Measurements from ENCODE around the gene NPW. TPM values are rescaled to one million over a fixed set of nuclear protein-coding genes. Genes with fewer than 3 reads are reported as not detected.

Gene NPW
- total RNA-seq, 1 experiment from 2014 or later = 0.35 TPM

- DNase-seq (ENCODE audit: low read depth) = peak; percentile 98
Measured at GRCh38 chr16:2047330-2048115, 27.9 kb downstream of the NPW start, which contains the start of the genes NTHL1 and TSC2. TSS of gene NTHL1 (minus strand) at chr16:2047834. CDS start at chr16:2047823, 11 bp downstream. TSS of gene TSC2 (plus strand) at chr16:2047985. CDS start at chr16:2048616, 631 bp downstream.

GRCh38 chr16:2048116-2048543 is 28.5 kb downstream of the NPW start:
- no peak for DNase-seq (ENCODE audit: low read depth)

- DNase-seq (ENCODE audit: low read depth) = no peak
Measured at GRCh38 chr16:2053211-2053610, 33.6 kb downstream of the NPW start.

GRCh38 chr16:2053897-2054296 is 34.3 kb downstream of the NPW start:
- no peak for DNase-seq (ENCODE audit: low read depth)

GRCh38 chr16:2054543-2055245 is 35.1 kb downstream of the NPW start:
- DNase-seq (ENCODE audit: low read depth) = no peak

- no peak for DNase-seq (ENCODE audit: low read depth)
Measured at GRCh38 chr16:2056077-2056476, 36.5 kb downstream of the NPW start.

GRCh38 chr16:2056681-2057407 is 37.3 kb downstream of the NPW start:
- DNase-seq (ENCODE audit: low read depth) = no peak

GRCh38 chr16:2057438-2057837 is 37.9 kb downstream of the NPW start:
- DNase-seq (ENCODE audit: low read depth) = no peak

GRCh38 chr16:2058420-2058819 is 38.8 kb downstream of the NPW start:
- no peak for DNase-seq (ENCODE audit: low read depth)

- DNase-seq (ENCODE audit: low read depth) = no peak
Measured at GRCh38 chr16:2058872-2059271, 39.3 kb downstream of the NPW start.

GRCh38 chr16:2060346-2060745 is 40.8 kb downstream of the NPW start:
- no peak for DNase-seq (ENCODE audit: low read depth)

- no peak for DNase-seq (ENCODE audit: low read depth)
Measured at GRCh38 chr16:2061023-2061422, 41.4 kb downstream of the NPW start.

- DNase-seq (ENCODE audit: low read depth) = no peak
Measured at GRCh38 chr16:2061526-2061925, 41.9 kb downstream of the NPW start.

GRCh38 chr16:2062801-2063200 is 43.2 kb downstream of the NPW start:
- DNase-seq (ENCODE audit: low read depth) = no peak

GRCh38 chr16:2063861-2064260 is 44.3 kb downstream of the NPW start:
- DNase-seq (ENCODE audit: low read depth) = no peak

GRCh38 chr16:2064368-2064945 is 44.9 kb downstream of the NPW start:
- no peak for DNase-seq (ENCODE audit: low read depth)

- no peak for DNase-seq (ENCODE audit: low read depth)
Measured at GRCh38 chr16:2066139-2066538, 46.6 kb downstream of the NPW start.
